ENCODE data around the gene ARMS2.

DNA sequence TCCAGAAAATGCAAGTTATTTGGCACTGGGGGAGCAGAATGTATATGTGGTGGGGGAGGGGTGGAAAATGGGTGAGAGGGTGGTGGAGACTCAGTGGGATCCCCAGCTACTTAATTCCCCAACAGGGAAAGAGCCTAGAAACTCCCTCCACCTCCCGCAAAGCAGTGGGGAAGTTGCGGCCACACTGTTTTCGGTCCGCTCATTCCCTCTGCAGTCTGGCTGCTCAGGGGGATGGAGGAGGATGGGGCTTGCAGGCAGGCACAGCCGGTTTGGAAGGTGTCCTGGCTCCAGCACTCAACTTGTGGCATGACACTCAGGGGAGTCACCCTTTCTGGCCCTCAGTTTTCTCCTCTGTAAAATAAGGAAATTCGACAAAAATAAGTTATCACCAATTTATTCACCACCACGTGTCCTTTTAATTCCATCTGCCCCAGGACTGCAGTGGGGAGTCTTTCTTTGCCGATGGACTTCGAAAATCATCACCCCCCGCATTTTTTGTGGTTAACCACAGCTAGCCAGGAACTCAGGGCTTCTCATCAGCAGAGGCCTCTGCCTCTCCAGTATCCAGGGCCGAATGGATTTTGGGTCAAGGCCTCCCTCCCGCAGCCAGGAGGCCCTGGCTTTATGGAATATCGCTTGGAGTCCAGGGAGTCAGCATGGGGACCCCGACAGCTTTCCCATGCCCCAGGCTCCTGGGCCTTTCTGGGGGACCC, 5.3 kb downstream of the ARMS2 start:
- TF ChIP-seq POLR2A (IDR thresholded peaks at IDR 0.05) (no peak), POLR2AphosphoS5 (IDR thresholded peaks at IDR 0.05) (no peak), EP300 (IDR thresholded peaks at IDR 0.05) (no peak)
- TF ChIP-seq, protein P1, sequence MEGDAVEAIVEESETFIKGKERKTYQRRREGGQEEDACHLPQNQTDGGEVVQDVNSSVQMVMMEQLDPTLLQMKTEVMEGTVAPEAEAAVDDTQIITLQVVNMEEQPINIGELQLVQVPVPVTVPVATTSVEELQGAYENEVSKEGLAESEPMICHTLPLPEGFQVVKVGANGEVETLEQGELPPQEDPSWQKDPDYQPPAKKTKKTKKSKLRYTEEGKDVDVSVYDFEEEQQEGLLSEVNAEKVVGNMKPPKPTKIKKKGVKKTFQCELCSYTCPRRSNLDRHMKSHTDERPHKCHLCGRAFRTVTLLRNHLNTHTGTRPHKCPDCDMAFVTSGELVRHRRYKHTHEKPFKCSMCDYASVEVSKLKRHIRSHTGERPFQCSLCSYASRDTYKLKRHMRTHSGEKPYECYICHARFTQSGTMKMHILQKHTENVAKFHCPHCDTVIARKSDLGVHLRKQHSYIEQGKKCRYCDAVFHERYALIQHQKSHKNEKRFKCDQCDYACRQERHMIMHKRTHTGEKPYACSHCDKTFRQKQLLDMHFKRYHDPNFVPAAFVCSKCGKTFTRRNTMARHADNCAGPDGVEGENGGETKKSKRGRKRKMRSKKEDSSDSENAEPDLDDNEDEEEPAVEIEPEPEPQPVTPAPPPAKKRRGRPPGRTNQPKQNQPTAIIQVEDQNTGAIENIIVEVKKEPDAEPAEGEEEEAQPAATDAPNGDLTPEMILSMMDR (IDR thresholded peaks at IDR 0.05), result no peak

Measured in stomach (tissue), 4 donors.